Thymus (tissue), 11 donors: Measurements from ENCODE around the gene CCNL2. TPM values are rescaled to one million over a fixed set of nuclear protein-coding genes. Genes with fewer than 3 reads are reported as not detected.

Source experiments
- DNase-seq, 9 donors: peaks; one replicate each; pipeline ENCODE4 v3.0.0-alpha.2; 2013; ENCODE audit warnings: low spot score in 9 of 9, low read depth in 6 of 9, missing footprints in 1 of 9
- H3K27ac ChIP-seq, 2 donors: one replicate each; pipeline ENCODE4 v1.5.1; 2013; ENCODE audit warnings: control low read depth in 1 of 2, low read depth in 1 of 2, low read length in 1 of 2, mild to moderate bottlenecking in 1 of 2, moderate library complexity in 1 of 2
- H3K27me3 ChIP-seq, 2 donors: one replicate each; pipeline ENCODE4 v1.5.1; 2013; ENCODE audit warnings: low read length in 1 of 2; ENCODE audit not compliant: control insufficient read depth in 2 of 2, insufficient read depth in 1 of 2
- H3K36me3 ChIP-seq, 2 donors: one replicate each; pipeline ENCODE4 v1.5.1; 2013; ENCODE audit warnings: low read length in 1 of 2, mild to moderate bottlenecking in 1 of 2, moderate library complexity in 1 of 2; ENCODE audit not compliant: control insufficient read depth in 2 of 2, insufficient read depth in 2 of 2
- H3K4me1 ChIP-seq, 2 donors: one replicate each; pipeline ENCODE4 v1.5.1; 2013; ENCODE audit warnings: low read length in 2 of 2; ENCODE audit not compliant: control insufficient read depth in 2 of 2, insufficient read depth in 2 of 2
- H3K4me3 ChIP-seq, 2 donors: one replicate each; pipeline ENCODE4 v1.5.1; 2013; ENCODE audit warnings: low read length in 2 of 2, control low read depth in 1 of 2, mild to moderate bottlenecking in 1 of 2
- H3K9me3 ChIP-seq, 2 donors: one replicate each; pipeline ENCODE4 v1.5.1; 2013; ENCODE audit warnings: low read length in 1 of 2, mild to moderate bottlenecking in 1 of 2; ENCODE audit not compliant: control insufficient read depth in 2 of 2, insufficient read depth in 1 of 2
- WGBS: extraction: QIAGEN DNeasy Blood & Tissue Kit; methylation state at CpG from one replicate; pipeline ENCODE4 v1.1.7; 2013; 5-methylcytosine and 5-hydroxymethylcytosine counted together
- polyA plus RNA-seq: library from polyadenylated mRNA; stranded (reverse); fragments of 200-250 nt; gene quantifications from one replicate; pipeline ENCODE4 v1.2.3, GENCODE V29; 2013
- total RNA-seq: library from RNA; stranded (reverse); fragments of 120-200 nt; gene quantifications from one replicate; pipeline ENCODE4 v1.2.4, GENCODE V29; 2013
- donor health status: healthy.

Gene CCNL2
- total and polyA plus RNA-seq, 2 donors = 73.8 to 340 TPM

DNA sequence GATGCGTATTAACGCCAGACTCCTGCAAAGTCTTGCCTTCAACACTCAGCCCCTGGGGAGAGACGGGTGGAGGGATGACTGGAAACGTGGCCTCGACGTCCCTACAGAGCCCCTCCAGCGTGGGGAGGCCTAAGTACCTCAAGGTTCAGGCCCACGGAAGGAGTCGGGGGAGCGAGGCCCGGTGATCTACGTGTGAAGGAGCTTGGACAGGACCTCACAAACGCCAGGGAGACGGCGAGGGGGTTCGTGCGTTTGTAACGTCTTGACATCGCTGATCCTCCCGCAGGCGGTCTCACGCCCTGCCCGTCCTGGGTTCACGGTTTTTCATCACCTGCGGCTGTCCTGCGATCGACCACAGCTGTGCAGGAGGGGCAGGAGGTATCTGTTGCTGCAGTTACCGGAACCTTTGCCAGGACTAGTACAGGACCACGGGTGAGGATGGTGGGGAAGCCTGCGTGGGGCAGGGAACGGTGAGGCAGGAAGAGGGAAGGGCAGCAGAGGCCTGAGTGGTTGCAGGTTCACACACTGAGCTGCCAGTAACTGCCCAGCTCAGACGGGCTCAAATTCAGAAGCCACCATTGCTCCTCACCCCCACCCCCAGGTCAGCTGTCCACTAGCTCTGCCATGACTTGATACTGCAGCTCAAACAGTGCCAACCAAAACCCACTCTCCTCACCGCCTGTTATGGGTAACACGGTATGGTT is 889 bp upstream of the CCNL2 start:
- peak overlapping the region; percentile 75 to 88 for H3K27ac ChIP-seq
- WGBS = 9% methylated on average over 34 of the region's 34 CpGs

DNA sequence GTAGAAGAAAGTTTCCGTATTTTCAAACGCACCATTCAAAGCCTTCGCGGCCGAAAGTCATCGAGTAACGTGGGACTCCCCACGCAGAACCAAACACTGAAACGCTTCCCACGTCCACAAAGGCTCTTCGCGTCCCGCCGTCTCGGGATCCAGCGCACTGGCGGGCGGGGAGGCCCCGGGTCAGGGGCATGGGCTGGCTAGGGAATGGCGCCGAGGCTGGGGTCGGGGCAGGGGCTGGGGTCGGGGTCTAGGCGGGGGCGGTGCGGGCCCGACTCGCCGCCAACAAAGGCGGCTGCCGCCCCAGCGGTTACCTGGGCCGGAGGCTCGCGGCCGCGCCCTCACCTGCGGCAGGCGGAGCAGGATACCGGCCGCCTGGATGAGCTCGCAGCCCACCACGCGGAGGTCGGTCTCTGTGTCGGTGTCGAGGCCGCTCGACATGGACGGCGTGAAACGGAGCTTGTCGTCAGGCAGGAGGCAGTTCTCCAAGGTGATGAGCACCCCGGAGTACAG is 403 bp downstream of the CCNL2 start:
- Histone ChIP-seq H3K36me3 (peaks cover 62 to 65% of the 10 kb centered on the region in 2 donors), H3K4me3 (peak overlapping the region; percentile 86 to 97)

More for the DNA sequence above, 889 bp upstream of the CCNL2 start:
- peaks cover 60 to 65% of the 10 kb centered on the region in 2 donors for H3K36me3 ChIP-seq
- no peak for DNase-seq
- peak overlapping the region; percentile 97 to 99 for H3K4me3 ChIP-seq
- H3K9me3 ChIP-seq = peaks cover 0 to 1% of the 10 kb centered on the region in 2 donors
- peaks cover 18 to 34% of the 10 kb centered on the region in 2 donors for H3K4me1 ChIP-seq
- no peaks in the 10 kb centered on the region for H3K27me3 ChIP-seq

DNA sequence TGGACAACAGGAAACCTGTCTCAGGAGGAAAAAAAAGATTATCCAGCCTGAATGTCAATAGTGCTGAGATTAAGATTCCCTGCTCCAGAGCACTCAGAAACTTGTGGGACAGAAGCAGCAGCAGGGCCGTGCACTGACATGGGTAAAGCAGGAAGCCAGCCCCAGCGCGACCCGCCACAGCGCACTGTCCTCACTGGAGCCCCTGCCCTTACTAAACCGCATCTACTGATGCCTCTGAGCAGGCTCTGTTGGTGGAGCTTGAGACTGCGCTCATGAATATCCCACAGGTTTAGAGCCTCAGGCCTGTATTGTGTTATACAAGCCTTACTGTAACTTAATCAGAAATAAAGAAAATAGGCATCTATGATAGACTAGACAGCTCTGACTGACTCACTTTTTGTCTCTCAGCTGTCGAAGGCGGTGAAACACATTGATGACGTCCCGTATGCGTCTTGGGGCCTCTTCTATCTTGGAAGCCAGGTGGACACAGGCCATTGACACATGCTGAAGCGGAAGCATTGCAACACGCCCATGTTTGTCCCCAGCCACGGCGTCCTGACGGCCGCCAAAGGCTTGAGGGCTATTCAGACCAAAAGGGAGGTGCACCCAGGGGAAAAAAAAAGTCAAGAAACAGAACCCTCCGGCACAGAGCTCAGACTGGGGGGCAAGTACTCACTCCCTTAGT is 1.2 kb downstream of the CCNL2 start:
- H3K36me3 ChIP-seq = peaks cover 66 to 68% of the 10 kb centered on the region in 2 donors
- DNase-seq = no peak
- H3K27ac ChIP-seq = no peak overlapping the region
- peak overlapping the region; percentile 86 to 97 for H3K4me3 ChIP-seq
- H3K27me3 ChIP-seq = no peaks in the 10 kb centered on the region
- peaks cover 18 to 34% of the 10 kb centered on the region in 2 donors for H3K4me1 ChIP-seq
- WGBS = 76% methylated on average over 19 of the region's 19 CpGs
- peaks cover 0 to 1% of the 10 kb centered on the region in 2 donors for H3K9me3 ChIP-seq

More for the DNA sequence above, 403 bp downstream of the CCNL2 start:
- Histone ChIP-seq H3K27me3 (no peaks in the 10 kb centered on the region), H3K4me1 (peaks cover 18 to 34% of the 10 kb centered on the region in 2 donors), H3K27ac (peak overlapping the region in 1 of 2 donors; percentile 81), H3K9me3 (peaks cover 0 to 1% of the 10 kb centered on the region in 2 donors)
- under 1% methylated on average over 54 of the region's 54 CpGs for WGBS
- peak in 1 of 9 donors; percentile 25 for DNase-seq

GRCh38 chr1:1395166-1395565 is 4.0 kb downstream of the CCNL2 start:
- H3K27ac ChIP-seq = no peak overlapping the region
- H3K4me1 ChIP-seq = peaks cover 13 to 21% of the 10 kb centered on the region in 2 donors
- peaks cover 0 to 1% of the 10 kb centered on the region in 2 donors for H3K9me3 ChIP-seq
- H3K36me3 ChIP-seq = peaks cover 66 to 68% of the 10 kb centered on the region in 2 donors
- WGBS = 98% methylated on average over 11 of the region's 11 CpGs
- H3K27me3 ChIP-seq = no peaks in the 10 kb centered on the region
- H3K4me3 ChIP-seq = no peak overlapping the region
- no peak for DNase-seq

GRCh38 chr1:1394116-1394515 is 5.0 kb downstream of the CCNL2 start:
- Histone ChIP-seq H3K36me3 (peaks cover 76 to 79% of the 10 kb centered on the region in 2 donors), H3K27me3 (no peaks in the 10 kb centered on the region), H3K4me3 (no peak overlapping the region), H3K9me3 (peaks cover 0 to 1% of the 10 kb centered on the region in 2 donors), H3K27ac (no peak overlapping the region), H3K4me1 (peaks cover 10 to 16% of the 10 kb centered on the region in 2 donors)
- 96% methylated on average over 7 of the region's 7 CpGs for WGBS
- DNase-seq = no peak

GRCh38 chr1:1393428-1393827 is 5.7 kb downstream of the CCNL2 start:
- no peak overlapping the region for H3K4me3 ChIP-seq
- peaks cover 8 to 15% of the 10 kb centered on the region in 2 donors for H3K4me1 ChIP-seq
- peaks cover 83 to 84% of the 10 kb centered on the region in 2 donors for H3K36me3 ChIP-seq
- DNase-seq = no peak
- no peak overlapping the region for H3K27ac ChIP-seq
- H3K27me3 ChIP-seq = no peaks in the 10 kb centered on the region
- 93% methylated on average over 11 of the region's 11 CpGs for WGBS
- H3K9me3 ChIP-seq = no peaks in the 10 kb centered on the region

- no peak overlapping the region for H3K27ac ChIP-seq
- no peak for DNase-seq
- peaks cover 4 to 11% of the 10 kb centered on the region in 2 donors for H3K4me1 ChIP-seq
- 96% methylated on average over 4 of the region's 4 CpGs for WGBS
- H3K36me3 ChIP-seq = peaks cover 86 to 87% of the 10 kb centered on the region in 2 donors
- no peak overlapping the region for H3K4me3 ChIP-seq
- no peaks in the 10 kb centered on the region for H3K27me3 ChIP-seq
- H3K9me3 ChIP-seq = no peaks in the 10 kb centered on the region
These were observed 6.1 kb downstream of the CCNL2 start for GRCh38 chr1:1393014-1393413.

DNA sequence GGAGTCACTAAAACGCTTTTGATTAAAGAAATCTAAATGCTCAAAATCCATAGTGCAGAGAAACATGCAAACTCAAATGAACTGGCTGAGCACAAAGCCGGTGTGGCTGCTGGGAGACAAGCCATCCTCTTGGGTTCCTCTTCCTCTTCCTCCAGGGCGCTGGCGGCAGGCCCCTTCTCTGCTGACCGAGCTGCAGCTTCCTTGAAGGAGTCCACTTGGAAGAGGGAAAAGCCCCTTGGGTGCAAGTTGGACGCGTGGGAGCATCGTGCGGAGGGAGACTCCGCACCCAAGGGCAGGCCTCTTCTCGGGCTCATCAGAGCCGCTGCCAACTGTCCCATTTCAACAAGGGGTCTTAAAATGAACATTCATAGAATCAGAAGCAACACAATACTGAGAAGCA is 7.9 kb downstream of the CCNL2 start:
- H3K27ac ChIP-seq = no peak overlapping the region

DNA sequence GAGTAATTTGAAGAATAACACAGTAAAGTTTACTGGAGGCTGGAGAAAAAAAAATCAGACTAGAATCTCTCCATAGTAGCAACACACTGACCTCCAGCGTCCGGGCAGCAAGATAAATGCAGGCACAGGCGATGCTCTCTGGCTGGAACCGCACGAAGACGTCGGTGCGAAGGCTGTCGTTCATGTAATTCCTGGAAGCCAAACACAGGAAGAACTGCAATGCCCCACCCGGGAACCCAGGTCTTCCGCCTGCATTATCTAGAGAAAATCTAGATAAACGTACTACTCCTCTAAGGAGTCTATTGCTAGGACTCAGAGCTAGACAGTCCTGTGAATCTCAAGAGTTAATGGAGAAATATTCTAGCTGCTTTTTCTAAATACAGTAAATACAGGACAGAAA is 8.5 kb downstream of the CCNL2 start:
- no peak for DNase-seq
- no peak overlapping the region for H3K27ac ChIP-seq
- H3K27me3 ChIP-seq = no peaks in the 10 kb centered on the region
- WGBS = 97% methylated on average over 12 of the region's 12 CpGs
- peaks cover 96 to 97% of the 10 kb centered on the region in 2 donors for H3K36me3 ChIP-seq
- peaks cover 0 to 5% of the 10 kb centered on the region in 2 donors for H3K9me3 ChIP-seq
- H3K4me3 ChIP-seq = no peak overlapping the region
- H3K4me1 ChIP-seq = no peaks in the 10 kb centered on the region

More for the DNA sequence above, 7.9 kb downstream of the CCNL2 start:
- Histone ChIP-seq H3K27me3 (no peaks in the 10 kb centered on the region), H3K36me3 (peaks cover 92% of the 10 kb centered on the region in 2 donors), H3K4me3 (no peak overlapping the region), H3K9me3 (peaks cover 0 to 5% of the 10 kb centered on the region in 2 donors), H3K4me1 (no peaks in the 10 kb centered on the region)
- WGBS = 96% methylated on average over 12 of the region's 12 CpGs
- no peak for DNase-seq
